NB4 (cell line): Measurements from ENCODE around the gene UBA3.

Experiments used
- CTCF ChIP-seq: IDR thresholded peaks from one replicate; pipeline ENCODE4 v1.5.1; 2012; ENCODE audit warnings: low read depth, low read length
- MAX ChIP-seq: IDR thresholded peaks from 2 replicates; pipeline ENCODE4 v1.6.1; 2011; ENCODE audit warnings: low read depth, low read length
- MYC ChIP-seq: IDR thresholded peaks from 2 replicates; pipeline ENCODE4 v1.6.1; 2011; ENCODE audit warnings: low read depth, low read length
- POLR2A ChIP-seq: IDR thresholded peaks from 2 replicates; pipeline ENCODE4 v1.6.1; 2011; ENCODE audit warnings: mild to moderate bottlenecking; ENCODE audit not compliant: insufficient read length; ENCODE audit errors: extremely low read depth

GRCh38 chr3:69118555-69118954, 38.4 kb upstream of the UBA3 start:
- no peak for TF ChIP-seq CTCF
- no peak for TF ChIP-seq POLR2A
- no peak for TF ChIP-seq MAX
- no peak for TF ChIP-seq MYC
